PC-3 (cell line): ENCODE results near the gene TMEM232. TPM values are rescaled to one million over a fixed set of nuclear protein-coding genes. Genes with fewer than 3 reads are reported as not detected.
A peak's percentile ranks its signal among the peaks of the same experiment; 100 is the strongest.

Source experiments
- ATAC-seq: fragments of 200-7000 bp; cut with Tn5 transposase; 2 replicates; pipeline ENCODE4 v1.9.1; 2020; ENCODE audit warnings: mild to moderate bottlenecking, moderate library complexity
- BruUV-seq: library from RNA; stranded (reverse); fragments of 400-500 nt; replicated peaks from 2 replicates; lab custom pipeline; 2021; lab: Mats Ljungman, UMichigan
- CTCF ChIA-PET: fragments of 300-600 bp; sonication (Branson Sonifier 250); formaldehyde crosslinking; loops from one replicate; lab custom pipeline; 2022; ENCODE audit warnings: antibody characterized with exemption; lab: Charles Lee
- POLR2A ChIA-PET: fragments of 300-600 bp; sonication (Branson Sonifier 250); formaldehyde crosslinking; loops from one replicate; lab custom pipeline; 2022; ENCODE audit warnings: antibody characterized with exemption; ENCODE audit not compliant: unreplicated experiment; lab: Charles Lee
- DNase-seq: peaks from one replicate; pipeline ENCODE4 v3.0.0-alpha.2; 2015
- H2AFZ ChIP-seq: fragments of 300-600 bp; sonication (generic); 2 replicates; pipeline ENCODE4 v1.6.0; 2016; ENCODE audit warnings: antibody characterized with exemption, low read length
- H3F3A ChIP-seq: fragments of 300-600 bp; sonication (generic); one replicate; pipeline ENCODE4 v1.6.0; 2017; ENCODE audit warnings: antibody characterized with exemption, low read length, control low read depth, mild to moderate bottlenecking; ENCODE audit not compliant: unreplicated experiment
- H3K27ac ChIP-seq: fragments of 300-600 bp; sonication (generic); 2 replicates; pipeline ENCODE4 v1.5.1; 2016; ENCODE audit warnings: mild to moderate bottlenecking, low read length
- H3K27me3 ChIP-seq: fragments of 300-600 bp; sonication (generic); 2 replicates; pipeline ENCODE4 v1.6.1; 2016; ENCODE audit warnings: low read length, mixed read lengths
- H3K36me3 ChIP-seq: fragments of 300-600 bp; sonication (generic); 2 replicates; pipeline ENCODE4 v1.6.1; 2016; ENCODE audit warnings: low read depth, mixed run types, low read length, mixed read lengths
- H3K4me1 ChIP-seq: fragments of 300-600 bp; sonication (generic); 2 replicates; pipeline ENCODE4 v1.5.1; 2016; ENCODE audit warnings: low read length; ENCODE audit not compliant: insufficient read depth
- H3K4me2 ChIP-seq: fragments of 300-600 bp; sonication (generic); 2 replicates; pipeline ENCODE4 v1.6.0; 2016; ENCODE audit warnings: low read length
- H3K4me3 ChIP-seq: fragments of 300-600 bp; sonication (generic); 2 replicates; pipeline ENCODE4 v1.5.1; 2016; ENCODE audit warnings: mild to moderate bottlenecking, low read length, mixed read lengths
- H3K79me2 ChIP-seq: fragments of 300-600 bp; sonication (generic); 2 replicates; pipeline ENCODE4 v1.6.1; 2017; ENCODE audit warnings: low read length, mixed read lengths
- H3K9ac ChIP-seq: fragments of 300-600 bp; sonication (generic); 2 replicates; pipeline ENCODE4 v1.6.0; 2016; ENCODE audit warnings: mild to moderate bottlenecking, low read length
- H3K9me2 ChIP-seq: fragments of 300-600 bp; sonication (generic); replicated peaks from 2 replicates; pipeline ENCODE4 v1.6.1; 2016; ENCODE audit warnings: mixed run types, low read length, mixed read lengths
- H3K9me3 ChIP-seq: fragments of 300-600 bp; sonication (generic); 2 replicates; pipeline ENCODE4 v1.6.1; 2016; ENCODE audit warnings: low read length, mixed read lengths
- H4K20me1 ChIP-seq: fragments of 300-600 bp; sonication (generic); 2 replicates; pipeline ENCODE4 v1.6.1; 2016; ENCODE audit warnings: low read length, mixed read lengths
- CTCF ChIP-seq: fragments of 300-600 bp; sonication (generic); conservative IDR thresholded peaks from 2 replicates; pipeline ENCODE4 v1.5.1; 2017; ENCODE audit warnings: antibody characterized with exemption, low read depth, mild to moderate bottlenecking, low read length
- EZH2 ChIP-seq: fragments of 300-600 bp; sonication (generic); IDR thresholded peaks from one replicate; pipeline ENCODE4 v1.6.1; 2017; ENCODE audit warnings: antibody characterized with exemption, mild to moderate bottlenecking, low read length; ENCODE audit not compliant: unreplicated experiment
- EZH2phosphoT487 ChIP-seq: fragments of 300-600 bp; sonication (generic); IDR thresholded peaks from 2 replicates; pipeline ENCODE4 v1.6.1; 2018; ENCODE audit warnings: mild to moderate bottlenecking, antibody characterized with exemption, low read length, borderline replicate concordance
- intact Hi-C: fragments of 100-400 bp; cut with micrococcal nuclease; formaldehyde crosslinking; loops from 2 replicates; pipeline ENCODE4 v1.9.0; 2023
- total RNA-seq: library from RNA; depleted of rRNA; stranded (reverse); fragments of >200 nt; gene quantifications from 2 replicates; pipeline ENCODE4 v1.2.3, GENCODE V29; 2014

TMEM232 gene
- total RNA-seq, 1 experiment from 2014 or later: 1.4 TPM

DNA sequence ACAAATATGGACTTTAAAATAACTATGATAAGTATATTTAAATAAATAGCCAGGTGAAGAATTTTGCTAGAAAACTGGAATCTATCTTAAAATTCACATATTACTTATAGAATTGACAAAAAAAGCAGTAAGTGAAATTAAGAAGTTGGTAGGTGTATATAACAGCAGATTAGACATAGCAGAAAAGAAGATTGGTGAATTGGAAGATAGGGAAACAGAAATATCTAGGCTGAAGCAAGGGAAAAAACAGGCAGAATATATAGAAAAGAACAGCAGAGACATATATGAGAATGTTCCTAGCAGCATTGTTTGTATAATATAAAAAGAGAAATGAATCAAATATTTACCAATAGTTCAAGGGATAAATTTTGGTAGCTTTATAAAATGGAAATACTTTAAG is 294.9 kb downstream of the TMEM232 start:
- Histone ChIP-seq H3F3A (no peaks in the 10 kb centered on the region), H3K9ac (no peak overlapping the region), H4K20me1 (no peaks in the 10 kb centered on the region), H3K27ac (no peak overlapping the region), H3K9me3 (no peaks in the 10 kb centered on the region), H3K4me1 (no peaks in the 10 kb centered on the region), H3K36me3 (no peaks in the 10 kb centered on the region), H3K4me3 (no peak overlapping the region), H3K27me3 (peaks cover 45% of the 10 kb centered on the region), H2AFZ (no peak overlapping the region), H3K9me2 (no peaks in the 10 kb centered on the region), H3K4me2 (no peak overlapping the region), H3K79me2 (no peaks in the 10 kb centered on the region)
- POLR2A ChIA-PET: no interaction called here
- CTCF ChIA-PET: no interaction called here
- no peak for TF ChIP-seq EZH2
- no TSS peak for BruUV-seq
- DNase-seq (no peak), ATAC-seq (no peak)
- intact Hi-C loops: no loop called here

- H3K9ac ChIP-seq: no peak overlapping the region
- H3K27me3 ChIP-seq: no peaks in the 10 kb centered on the region
- no peaks in the 10 kb centered on the region for H3K36me3 ChIP-seq
- BruUV-seq: no TSS peak
- CTCF ChIA-PET: interaction anchor here (0.5 to 0.8 kb wide), 4 partner anchors 27 to 1891 kb away, joined by 3 read pairs; no protein-coding TSS in a partner anchor
- no peaks in the 10 kb centered on the region for H3K79me2 ChIP-seq
- H4K20me1 ChIP-seq: no peaks in the 10 kb centered on the region
- intact Hi-C loops: loop anchor here (1.0 to 10.0 kb wide), 4 partner anchors 570 to 1933 kb away; no protein-coding TSS in a partner anchor
- H3K4me3 ChIP-seq: no peak overlapping the region
- ATAC-seq (no peak), DNase-seq (peak; percentile 31)
- H3K9me3 ChIP-seq: no peaks in the 10 kb centered on the region
- H3K27ac ChIP-seq: no peak overlapping the region
- H3K4me1 ChIP-seq: no peaks in the 10 kb centered on the region
- TF ChIP-seq EZH2 (no peak), CTCF (peak; percentile 68), EZH2phosphoT487 (no peak)
- H2AFZ ChIP-seq: no peak overlapping the region; the same call in 1 of the 2 replicates
- no peak overlapping the region for H3K4me2 ChIP-seq
- H3F3A ChIP-seq: no peaks in the 10 kb centered on the region
- no peaks in the 10 kb centered on the region for H3K9me2 ChIP-seq
- POLR2A ChIA-PET: no interaction called here
Observed at GRCh38 chr5:110414360-110414759, 312.1 kb downstream of the TMEM232 start.

GRCh38 chr5:110413856-110414255 is 312.6 kb downstream of the TMEM232 start:
- no TSS peak for BruUV-seq
- ChIA-PET CTCF (no interaction called here), POLR2A (no interaction called here)
- ATAC-seq (no peak), DNase-seq (no peak)
- Histone ChIP-seq H3K27ac (no peak overlapping the region), H3K4me1 (no peaks in the 10 kb centered on the region), H3K9ac (no peak overlapping the region), H3F3A (no peaks in the 10 kb centered on the region), H4K20me1 (no peaks in the 10 kb centered on the region), H3K4me3 (no peak overlapping the region), H3K36me3 (no peaks in the 10 kb centered on the region), H2AFZ (no peak overlapping the region), H3K9me2 (no peaks in the 10 kb centered on the region), H3K9me3 (no peaks in the 10 kb centered on the region), H3K27me3 (no peaks in the 10 kb centered on the region), H3K79me2 (no peaks in the 10 kb centered on the region), H3K4me2 (no peak overlapping the region)
- TF ChIP-seq CTCF: no peak
- TF ChIP-seq EZH2: no peak
- no peak for TF ChIP-seq EZH2phosphoT487
- intact Hi-C loops: loop anchor here (1.0 to 10.0 kb wide), 4 partner anchors 569 to 1933 kb away; no protein-coding TSS in a partner anchor
